Activated CD8-positive, alpha-beta memory T cell treated with anti-CD3 and anti-CD28 coated beads, Interleukin-2, amount 50 U/mL, for 4 hours (primary cell): Measurements from ENCODE around the gene RELB.
A peak's percentile ranks its signal among the peaks of the same experiment; 100 is the strongest.
"Not testable (repeated sequence)": the region's sequence is repeated elsewhere in the genome, so short reads cannot be mapped to it uniquely, and the experiment has no call there.

ENCODE experiments used
- DNase-seq: peaks from one replicate; pipeline ENCODE4 v3.0.0-alpha.2; 2020

RELB gene, protein sequence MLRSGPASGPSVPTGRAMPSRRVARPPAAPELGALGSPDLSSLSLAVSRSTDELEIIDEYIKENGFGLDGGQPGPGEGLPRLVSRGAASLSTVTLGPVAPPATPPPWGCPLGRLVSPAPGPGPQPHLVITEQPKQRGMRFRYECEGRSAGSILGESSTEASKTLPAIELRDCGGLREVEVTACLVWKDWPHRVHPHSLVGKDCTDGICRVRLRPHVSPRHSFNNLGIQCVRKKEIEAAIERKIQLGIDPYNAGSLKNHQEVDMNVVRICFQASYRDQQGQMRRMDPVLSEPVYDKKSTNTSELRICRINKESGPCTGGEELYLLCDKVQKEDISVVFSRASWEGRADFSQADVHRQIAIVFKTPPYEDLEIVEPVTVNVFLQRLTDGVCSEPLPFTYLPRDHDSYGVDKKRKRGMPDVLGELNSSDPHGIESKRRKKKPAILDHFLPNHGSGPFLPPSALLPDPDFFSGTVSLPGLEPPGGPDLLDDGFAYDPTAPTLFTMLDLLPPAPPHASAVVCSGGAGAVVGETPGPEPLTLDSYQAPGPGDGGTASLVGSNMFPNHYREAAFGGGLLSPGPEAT

DNA sequence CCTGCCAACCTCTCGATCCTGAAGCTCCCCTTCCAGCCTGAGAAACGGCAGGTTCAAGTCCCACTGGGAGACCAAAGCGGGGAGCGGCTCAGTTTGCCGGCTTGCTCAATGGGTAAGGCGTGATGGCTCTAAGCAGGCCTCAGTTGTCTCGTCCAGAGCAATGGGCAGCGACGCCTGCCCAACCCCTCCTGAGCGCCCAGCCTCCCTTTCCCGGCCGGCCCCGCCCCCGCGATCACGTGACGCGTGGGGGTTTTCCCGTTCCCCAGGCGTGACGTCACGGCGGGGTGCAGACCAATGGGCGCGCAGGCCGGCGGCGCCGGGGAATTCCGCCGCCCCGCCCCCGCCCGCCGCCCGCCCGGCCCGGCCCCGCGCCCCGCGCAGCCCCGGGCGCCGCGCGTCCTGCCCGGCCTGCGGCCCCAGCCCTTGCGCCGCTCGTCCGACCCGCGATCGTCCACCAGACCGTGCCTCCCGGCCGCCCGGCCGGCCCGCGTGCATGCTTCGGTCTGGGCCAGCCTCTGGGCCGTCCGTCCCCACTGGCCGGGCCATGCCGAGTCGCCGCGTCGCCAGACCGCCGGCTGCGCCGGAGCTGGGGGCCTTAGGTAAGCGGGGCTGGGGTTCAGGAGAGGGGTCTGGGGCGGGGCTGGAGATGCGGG is at the start of gene RELB:
TSS of gene RELB (plus strand) at position 378 of the 653 bp plus-strand sequence. CDS start at position 494, 116 bp downstream.
- DNase-seq, result peak; percentile 97

DNA sequence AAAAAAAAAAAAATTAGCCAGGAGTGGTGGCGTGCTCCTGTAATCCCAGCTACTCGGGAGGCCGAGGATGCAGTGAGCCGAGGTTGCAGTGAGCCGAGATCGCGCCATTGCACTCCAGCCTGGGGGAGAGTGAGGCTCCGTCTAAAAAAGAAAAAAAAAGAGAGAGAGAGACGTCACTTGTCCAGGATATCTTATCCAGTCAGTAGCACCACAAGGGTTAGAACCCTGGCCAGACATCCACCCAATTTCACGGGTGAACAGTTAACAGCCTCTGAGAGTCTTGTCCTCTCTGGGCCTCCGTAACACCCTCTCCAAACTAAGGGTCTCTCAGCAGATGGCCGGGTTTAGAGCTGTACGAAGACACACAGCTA is 47.0 kb upstream of the RELB start:
- DNase-seq, result no peak

DNA sequence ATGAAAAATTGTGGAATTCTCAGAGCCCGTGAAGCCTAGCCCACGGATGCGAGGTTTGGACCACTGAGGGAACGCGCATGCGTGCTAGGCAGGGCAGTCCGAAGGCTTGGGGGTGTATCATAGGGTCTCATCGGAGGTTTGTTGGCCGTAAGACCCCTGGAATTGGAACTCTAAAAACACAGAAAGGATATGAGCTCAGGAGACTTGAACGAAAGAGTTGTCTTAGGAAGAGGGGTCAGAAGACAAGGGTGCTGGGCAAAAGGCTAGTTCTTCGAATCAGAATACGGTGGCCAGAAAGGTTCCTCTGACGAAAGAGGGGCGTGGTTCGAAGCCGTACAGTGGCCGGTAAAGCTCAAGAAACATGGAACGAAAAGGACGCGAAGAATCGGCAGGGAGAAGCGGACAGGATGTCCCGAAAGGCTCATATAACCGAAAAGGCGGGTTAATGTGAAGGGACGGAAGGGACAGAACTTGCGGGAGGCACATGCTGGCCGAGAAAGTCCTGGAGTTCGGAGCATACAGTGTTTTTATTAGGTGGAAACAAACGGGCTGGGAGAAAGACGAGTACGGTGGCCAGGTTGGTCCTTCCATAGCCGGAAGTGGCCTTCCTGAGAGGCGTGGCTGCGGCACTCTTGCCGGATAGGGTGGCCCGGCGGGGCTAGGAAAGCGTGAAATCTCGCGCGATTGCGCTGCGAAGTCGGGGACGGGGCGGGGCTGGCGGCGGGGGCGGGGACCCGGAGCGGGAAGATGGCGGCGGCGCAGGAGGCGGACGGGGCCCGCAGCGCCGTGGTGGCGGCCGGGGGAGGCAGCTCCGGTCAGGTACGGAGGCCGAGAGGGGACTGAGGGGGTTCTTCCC is 46.4 kb upstream of the RELB start, which contains the start of gene CLPTM1:
TSS of gene CLPTM1 (plus strand) at position 732 of the 856 bp plus-strand sequence. CDS start at position 748, 16 bp downstream.
- DNase-seq, result peak; percentile 95

DNA sequence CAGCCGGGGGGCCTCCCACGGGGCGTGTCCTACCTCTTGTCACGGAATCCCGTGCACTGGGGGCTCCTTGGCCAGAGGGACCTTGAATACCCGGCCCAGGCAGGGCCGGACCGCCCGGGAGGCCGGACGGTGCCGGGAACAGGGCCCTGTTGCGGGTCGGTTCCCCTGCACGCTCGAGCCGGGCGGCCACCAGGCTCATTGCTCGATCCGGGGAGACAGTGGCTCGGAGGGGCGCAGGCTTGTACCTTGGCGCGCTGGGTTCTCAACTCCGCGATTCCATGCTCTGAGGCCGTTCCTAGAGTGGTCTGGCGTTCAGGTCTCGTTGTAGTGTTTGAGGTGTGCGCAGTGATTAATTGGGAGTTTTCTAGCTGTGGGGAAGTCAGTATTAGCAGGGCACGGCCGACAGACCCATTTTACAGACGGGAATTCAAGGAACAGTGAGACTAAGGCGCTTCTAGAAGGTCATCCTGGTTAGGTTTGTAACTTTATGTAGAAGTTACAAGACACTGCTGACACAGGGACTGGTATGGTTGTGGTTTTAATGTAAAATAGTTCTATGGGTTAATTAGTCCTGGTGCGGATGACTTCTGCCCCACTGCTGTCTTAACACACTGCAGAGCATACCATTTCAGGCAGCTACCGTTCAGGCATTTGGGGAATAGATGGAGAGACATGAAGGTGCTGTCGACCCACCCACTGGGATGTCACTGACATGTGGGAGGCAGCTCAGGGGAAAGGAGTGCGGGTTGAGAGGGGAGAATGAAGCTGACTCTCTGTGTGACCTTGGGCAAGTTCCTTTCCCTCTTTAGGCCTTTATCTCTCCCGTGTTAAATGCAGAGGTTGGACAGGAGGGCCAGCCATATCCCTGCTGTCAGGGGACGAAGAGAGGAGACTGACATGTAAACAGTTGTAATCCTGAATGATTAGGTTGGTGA is 45.5 kb upstream of the RELB start:
- no peak for DNase-seq

DNA sequence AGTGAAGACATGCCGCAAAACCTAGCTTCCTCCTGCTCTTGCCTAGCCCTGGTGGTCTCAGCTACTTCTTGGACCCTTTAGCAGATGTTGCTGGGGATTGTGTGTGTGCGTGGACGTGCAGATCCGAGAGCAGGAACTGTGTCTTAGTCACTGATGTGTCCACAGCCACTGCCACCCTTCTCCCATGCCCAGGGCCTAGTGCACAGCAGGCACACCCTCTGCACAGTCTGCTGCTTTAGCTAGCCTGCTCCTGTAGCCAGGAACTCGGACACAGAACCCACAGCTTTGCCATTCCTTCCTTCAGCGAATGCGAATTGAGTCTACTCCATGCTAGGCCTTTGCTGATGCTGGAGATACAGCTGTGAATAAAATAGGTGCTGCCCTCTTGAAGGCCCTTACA is 43.7 kb upstream of the RELB start:
- DNase-seq, result no peak

DNA sequence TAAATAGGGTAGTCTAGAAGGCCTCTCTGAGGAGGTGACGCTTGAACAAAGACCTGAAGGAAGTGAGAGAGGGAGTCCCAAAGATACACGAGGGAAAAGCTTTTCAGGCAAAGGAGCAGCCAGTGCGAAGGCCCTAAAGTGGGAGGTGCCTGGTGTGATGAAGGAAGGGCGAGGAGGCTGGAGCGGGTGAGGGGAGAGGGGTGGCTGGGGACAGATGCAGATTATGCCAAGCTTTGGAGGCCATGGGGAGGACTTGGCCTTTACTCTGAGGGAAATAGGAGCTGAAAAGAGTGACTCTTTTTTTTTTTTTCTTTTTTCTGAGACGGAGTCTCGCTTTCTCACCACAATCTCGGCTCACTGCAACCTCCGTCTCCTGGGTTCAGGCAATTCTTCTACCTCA is 43.2 kb upstream of the RELB start:
- DNase-seq, result no peak

DNA sequence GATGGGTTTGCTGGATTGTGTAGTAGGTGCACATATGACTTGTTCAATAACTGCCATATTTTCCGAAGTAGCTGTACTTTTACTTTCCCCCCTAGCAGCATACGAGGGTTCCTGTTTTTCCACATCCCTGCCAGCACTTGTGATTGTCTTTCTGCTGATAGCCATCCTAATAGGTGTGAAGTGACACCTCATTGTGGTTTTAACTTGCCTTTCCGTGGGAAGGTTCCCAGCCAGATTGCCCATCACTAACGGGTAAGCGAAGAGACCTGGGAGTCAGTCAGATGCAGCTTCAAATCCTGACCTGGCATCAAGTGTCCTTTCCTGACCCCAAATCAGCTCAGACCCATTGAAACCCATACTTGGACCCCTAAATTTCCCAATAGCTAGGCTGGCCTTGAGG is 41.6 kb upstream of the RELB start:
- no peak for DNase-seq

DNA sequence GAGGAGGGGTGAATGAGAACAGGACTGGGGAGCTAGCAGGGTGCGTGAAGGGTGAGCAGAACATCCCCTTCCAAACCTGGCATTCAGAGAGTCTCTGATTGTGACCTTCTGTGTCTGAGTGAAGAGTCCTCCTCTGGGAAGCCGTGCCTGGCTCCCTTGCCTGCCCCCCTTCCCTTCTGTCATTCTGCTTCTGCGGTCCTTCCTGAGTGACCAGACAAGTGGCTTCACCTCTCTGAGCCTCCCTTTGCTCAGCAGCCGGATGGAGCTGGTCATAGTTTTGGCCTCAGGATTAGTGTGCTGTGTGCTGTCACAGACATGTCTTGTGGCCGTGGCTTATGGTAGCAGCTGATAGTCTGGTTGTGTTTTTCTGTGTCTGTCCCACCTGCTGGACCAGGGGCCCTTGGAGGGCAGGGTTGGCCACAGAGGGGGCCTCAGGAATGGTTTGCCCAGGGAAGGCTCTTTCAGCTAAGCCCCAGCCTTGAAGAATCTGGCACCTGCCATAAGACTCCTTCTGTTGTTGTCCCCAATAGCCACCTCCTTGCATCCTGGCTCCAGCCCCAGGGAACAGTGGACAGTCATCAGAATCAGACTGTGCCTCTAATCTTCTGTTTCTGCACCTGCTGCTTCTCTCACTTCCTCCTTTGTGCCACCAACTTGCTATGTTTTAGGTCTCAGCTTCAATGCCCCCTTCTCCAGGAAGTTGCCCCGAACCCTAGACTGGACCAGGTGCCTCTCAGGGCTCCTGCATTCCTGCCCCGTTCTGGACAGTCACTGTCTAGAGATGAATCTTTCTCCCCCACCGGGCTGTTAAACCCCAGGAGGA is 40.1 kb upstream of the RELB start:
- DNase-seq, result no peak

DNA sequence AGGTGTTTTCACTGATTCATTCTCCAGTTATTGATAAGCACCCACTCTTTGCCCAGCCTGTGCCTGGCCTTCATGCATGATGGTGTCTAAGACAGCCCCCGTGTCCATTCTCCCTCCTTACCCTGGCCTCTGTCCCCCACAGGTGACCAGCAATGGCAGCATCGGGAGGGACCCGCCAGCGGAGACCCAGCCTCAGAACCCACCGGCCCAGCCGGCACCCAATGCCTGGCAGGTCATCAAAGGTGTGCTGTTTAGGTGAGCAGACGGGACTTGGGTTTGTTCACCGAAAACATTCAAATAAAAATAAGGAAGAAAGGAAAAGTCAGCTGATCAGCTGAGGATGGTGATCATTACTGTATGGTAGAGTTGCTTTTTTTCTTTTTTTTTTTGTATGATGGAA is 39.4 kb upstream of the RELB start:
- DNase-seq, result no peak

DNA sequence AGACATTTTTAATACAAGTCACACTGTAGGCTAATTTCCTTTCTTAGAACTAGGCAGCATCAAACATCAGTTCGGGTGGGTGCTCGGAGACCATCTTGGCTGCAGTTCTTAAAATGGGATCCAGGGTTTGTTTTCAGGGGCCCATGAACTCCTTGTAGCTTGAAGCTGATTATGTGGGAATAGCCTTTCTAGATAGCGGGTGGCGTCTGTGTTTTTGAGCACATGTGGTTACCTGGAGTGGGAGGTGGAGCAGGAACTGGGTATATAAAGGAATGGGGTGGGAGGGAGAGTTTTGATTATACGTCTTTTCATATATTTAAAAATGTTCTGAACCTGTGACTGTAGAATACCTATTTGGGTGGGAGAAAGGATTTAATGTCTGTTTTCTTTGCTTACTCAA is 33.1 kb upstream of the RELB start:
- no peak for DNase-seq

DNA sequence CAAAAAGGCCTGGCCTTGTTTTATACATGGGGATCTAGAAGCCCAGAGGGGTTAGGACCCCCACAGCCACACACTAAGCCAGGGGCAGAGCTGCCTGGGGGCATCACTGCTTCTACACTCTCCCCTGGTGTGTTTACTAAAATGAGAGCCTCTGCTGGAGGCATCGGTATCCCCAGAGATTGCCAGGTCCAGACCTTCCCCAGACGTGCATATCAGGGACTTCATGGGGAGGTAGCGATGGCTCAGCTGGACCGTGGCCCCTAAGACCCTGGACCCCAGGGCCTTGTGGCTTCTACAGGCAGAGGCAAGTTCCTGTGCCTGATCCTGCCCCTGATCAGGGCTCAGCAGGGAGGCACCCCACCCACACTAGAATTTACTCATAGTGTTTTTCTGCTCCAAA is 32.6 kb upstream of the RELB start:
- DNase-seq, result no peak

DNA sequence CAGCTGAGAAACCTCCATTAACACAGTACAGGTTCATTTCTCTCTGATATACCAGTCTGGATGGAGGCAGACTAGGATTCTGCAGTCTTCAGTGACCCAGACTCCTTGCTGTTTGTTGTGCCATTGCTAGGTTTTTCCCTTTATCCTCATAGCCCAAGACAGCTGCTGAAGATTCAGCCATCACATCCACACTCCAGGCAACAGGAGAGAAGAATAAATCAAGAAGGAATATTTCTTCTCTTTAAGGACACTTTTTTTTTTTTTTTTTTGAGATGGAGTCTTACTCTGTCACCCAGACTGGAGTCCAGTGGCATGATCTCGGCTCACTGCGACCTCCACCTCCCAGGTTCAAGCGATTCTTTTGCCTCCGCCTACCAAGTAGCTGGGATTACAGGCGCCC is 31.8 kb upstream of the RELB start:
- DNase-seq, result no peak

DNA sequence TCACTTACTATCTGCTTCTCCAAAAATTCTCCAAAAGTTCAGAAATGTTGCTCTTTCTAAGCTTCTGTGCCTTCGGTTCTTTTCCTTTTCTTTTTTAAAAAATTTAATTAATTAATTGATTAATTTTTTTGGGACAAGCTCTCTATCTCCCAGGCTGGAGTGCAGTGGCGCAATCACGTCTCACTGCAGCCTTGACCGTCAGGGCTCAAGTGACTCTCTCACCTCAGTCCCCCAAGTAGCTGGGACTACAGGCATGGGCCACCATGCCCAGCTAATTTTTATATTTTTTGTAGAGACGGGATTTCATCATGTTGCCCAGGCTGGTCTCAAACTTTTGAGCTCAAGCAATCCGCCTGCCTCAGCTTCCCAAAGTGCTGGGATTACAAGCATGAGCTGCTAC is 29.8 kb upstream of the RELB start:
- DNase-seq, result not testable (repeated sequence)

DNA sequence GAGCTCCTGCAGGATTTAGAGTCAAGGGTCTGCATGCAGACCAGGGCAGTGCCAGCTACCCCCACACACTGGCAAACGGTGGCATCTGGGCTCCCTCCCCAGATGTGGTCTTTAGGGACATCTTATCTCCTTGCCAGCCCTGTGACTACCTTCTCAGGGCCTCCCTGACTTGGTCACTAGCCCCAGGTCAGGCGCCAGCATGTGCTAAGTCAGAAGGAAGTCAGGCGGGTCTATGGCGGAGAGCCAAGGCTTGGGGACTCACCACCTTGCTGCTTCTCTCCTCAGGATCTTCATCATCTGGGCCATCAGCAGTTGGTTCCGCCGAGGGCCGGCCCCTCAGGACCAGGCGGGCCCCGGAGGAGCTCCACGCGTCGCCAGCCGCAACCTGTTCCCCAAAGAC is 28.5 kb upstream of the RELB start:
- DNase-seq, result no peak

DNA sequence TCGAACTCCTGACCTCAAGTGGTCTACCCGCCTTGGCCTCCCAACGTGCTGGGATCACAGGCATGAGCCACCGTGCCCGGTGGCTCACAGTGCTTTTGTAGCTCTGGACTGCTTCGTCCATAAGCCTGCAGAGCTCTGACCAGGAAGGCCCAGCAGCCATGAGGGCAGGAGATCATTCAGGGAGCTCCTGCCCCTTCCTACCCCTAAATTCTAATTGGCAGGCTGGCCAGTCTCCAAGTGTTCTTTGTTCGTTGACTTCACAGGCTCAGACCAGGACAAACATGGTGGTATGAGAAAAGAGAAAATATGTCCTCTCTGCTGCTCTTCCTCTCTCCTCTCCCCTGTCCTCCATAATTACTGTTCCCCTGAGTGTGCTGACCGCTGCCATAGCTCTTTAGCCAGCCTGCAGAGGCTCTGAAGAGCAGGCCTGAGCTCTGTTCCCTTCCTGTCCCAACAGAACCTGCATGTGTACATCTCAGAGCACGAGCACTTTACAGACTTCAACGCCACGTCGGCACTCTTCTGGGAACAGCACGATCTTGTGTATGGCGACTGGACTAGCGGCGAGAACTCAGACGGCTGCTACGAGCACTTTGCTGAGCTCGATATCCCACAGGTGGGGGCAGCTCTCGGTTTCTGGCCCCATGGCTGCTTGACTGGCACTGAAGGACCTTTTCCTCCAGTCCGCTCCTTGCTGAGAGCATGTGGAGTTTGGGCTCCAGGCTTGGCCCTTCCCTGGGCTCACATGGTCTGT is 27.1 kb upstream of the RELB start:
- DNase-seq, result no peak

DNA sequence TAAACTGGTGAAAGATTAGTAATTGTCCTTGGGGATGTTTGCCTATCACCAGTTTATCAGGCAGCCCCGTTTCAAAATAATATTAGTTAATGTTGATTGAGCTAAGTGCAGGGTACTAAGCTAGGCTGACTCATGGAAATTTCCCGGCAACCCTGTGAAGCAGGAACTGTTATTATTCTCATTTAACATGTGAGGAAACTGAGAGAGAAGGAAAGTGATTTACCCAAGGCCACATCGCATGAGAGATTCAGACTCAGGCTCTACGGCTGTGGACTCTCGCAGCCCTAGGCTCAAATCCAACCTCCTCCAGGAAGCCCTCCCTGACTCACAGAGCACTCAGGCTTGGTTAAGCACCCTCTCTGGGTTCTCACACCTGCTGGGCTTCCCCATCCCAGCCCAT is 26.4 kb upstream of the RELB start:
- no peak for DNase-seq

DNA sequence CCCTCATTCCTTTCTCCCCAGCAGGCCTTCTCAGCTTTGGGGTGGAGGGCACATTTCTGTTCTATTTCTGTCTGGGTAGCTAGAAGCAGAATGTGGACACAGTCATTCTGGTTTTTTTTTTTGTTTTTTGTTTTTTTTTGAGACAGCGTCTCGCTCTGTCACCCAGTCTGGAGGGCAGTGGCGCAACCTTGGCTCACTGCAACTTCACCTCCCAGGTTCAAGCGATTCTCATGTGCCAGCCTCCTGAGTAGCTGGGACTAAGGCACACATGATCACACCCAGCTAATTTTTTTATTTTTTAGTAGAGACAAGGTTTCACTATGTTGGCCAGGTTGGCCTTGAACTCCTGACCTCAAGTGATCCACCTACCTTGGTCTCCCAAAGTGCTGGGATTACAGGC is 25.8 kb upstream of the RELB start:
- no peak for DNase-seq

DNA sequence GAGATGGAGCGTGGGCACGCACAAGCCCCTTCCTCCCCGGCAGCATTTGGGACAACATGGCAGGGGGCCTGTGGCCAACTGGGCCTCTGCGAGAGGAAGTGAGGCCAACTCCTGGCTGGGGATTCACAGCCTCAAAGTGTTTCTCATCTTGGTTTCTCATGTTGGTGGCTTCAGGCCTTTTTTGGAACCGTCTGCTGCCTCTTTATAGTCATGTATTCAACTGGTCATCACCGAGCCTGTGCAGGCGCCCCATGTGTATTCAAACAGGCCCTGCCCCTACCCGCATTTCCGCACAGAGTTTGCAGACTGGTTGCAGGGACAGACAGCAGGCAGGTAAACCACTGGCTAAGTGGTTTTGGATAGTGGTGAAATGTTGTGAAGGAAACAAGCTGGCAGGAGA is 17.3 kb upstream of the RELB start:
- no peak for DNase-seq

DNA sequence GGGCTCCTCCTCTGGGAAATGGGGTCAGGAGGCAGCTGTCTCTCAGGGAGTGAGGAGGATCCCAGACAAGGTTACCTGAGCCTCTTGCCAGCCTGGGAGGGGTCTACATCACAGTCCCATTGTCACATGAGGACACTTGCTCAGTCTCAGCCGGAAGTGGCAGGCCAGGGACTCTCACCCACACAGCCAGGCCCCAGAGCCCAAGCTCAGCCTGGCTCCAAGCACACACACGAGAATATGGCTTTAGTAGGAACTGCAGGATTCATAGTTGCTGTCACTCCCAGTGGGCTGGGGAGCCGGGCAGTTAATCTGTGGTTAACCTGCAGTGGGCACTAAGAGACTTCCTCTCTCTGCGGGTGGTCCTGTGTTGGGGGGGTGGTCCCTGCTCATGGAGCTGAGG is 15.8 kb upstream of the RELB start:
- DNase-seq, result no peak

DNA sequence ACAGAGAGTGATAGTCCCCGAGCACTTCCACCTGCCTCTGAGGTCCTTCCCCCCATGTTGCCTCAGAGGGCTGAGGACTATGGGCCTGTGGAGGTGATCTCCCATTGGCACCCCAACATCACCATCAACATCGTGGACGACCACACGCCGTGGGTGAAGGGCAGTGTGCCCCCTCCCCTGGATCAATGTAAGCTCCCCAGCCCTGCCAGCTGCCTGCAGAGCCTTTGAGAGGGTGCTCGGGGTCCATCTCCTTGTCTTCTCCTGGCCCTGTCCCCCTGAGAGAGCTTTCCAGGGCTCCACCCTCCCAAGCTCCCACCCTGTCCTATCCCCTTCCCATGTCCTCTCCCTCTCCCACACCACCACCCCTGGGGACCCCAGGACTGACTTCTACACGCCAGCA is 14.9 kb upstream of the RELB start:
- no peak for DNase-seq
